Endothelial cell of umbilical vein (primary cell): ENCODE measurements around the gene PPP1R3G. TPM values are rescaled to one million over a fixed set of nuclear protein-coding genes. Genes with fewer than 3 reads are reported as not detected.

Source experiments
- BruUV-seq: library from RNA; stranded (reverse); fragments of 400-500 nt; replicated peaks from 2 replicates; lab custom pipeline; 2021; lab: Mats Ljungman, UMichigan
- CTCF ChIA-PET: fragments of 300-600, 350-600 bp; sonication (Branson Sonifier 250); formaldehyde crosslinking; loops from one replicate; lab custom pipeline; 2021; ENCODE audit warnings: antibody characterized with exemption, inconsistent platforms; lab: Charles Lee
- POLR2A ChIA-PET: fragments of 300-600, 350-600 bp; sonication (Branson Sonifier 250); formaldehyde crosslinking; loops from one replicate; lab custom pipeline; 2021; ENCODE audit warnings: antibody characterized with exemption, inconsistent platforms; lab: Charles Lee
- DNase-seq: peaks from one replicate; pipeline ENCODE4 v3.0.0-alpha.2; 2011; ENCODE audit warnings: low read depth, low spot score
- FAIRE-seq: peaks from 2 replicates; lab custom pipeline; 2011; peaks lifted over from hg19 to GRCh38; lab: Jason Lieb, UNC
- H2AFZ ChIP-seq: 2 replicates; pipeline ENCODE4 v1.6.0; 2012; ENCODE audit warnings: low read depth, low read length, control low read depth, inconsistent platforms
- H3K27ac ChIP-seq: 2 replicates; pipeline ENCODE4 v1.5.1; 2011; ENCODE audit warnings: low read depth, mild to moderate bottlenecking, control low read depth, low read length, moderate library complexity; ENCODE audit not compliant: insufficient read depth
- H3K27me3 ChIP-seq, 2 experiments: 2 replicates each; pipeline versions ENCODE4 v1.6.0 to v1.6.1; 2011; ENCODE audit warnings: low read length in 2 of 2, mixed read lengths in 1 of 2; ENCODE audit not compliant: control insufficient read depth in 2 of 2, insufficient read depth in 2 of 2
- H3K36me3 ChIP-seq, 2 experiments: 2 replicates in 1 of 2; 3 replicates in 1 of 2; pipeline ENCODE4 v1.5.1; 2011; ENCODE audit warnings: low read length in 2 of 2, mild to moderate bottlenecking in 1 of 2, moderate library complexity in 1 of 2; ENCODE audit not compliant: control insufficient read depth in 2 of 2, insufficient read depth in 2 of 2; ENCODE audit errors: extremely low read depth in 1 of 2
- H3K4me1 ChIP-seq: 3 replicates; pipeline ENCODE4 v1.5.1; 2011; ENCODE audit warnings: mild to moderate bottlenecking, low read length; ENCODE audit not compliant: control insufficient read depth, insufficient read depth; ENCODE audit errors: extremely low read depth
- H3K4me2 ChIP-seq: 2 replicates; pipeline ENCODE4 v1.6.1; 2011; ENCODE audit warnings: low read length, control low read depth, mixed read lengths; ENCODE audit not compliant: insufficient read depth
- H3K4me3 ChIP-seq, 3 experiments: fragments of 200-600 bp in 1 of 3; sonication (generic), shearing (Covaris generic) in 1 of 3; replicated peaks in 1 of 3; 2 replicates each; pipeline ENCODE4 v1.5.1; 2011 to 2016; ENCODE audit warnings: control low read depth in 3 of 3, low read length in 3 of 3, mild to moderate bottlenecking in 2 of 3, inconsistent platforms in 1 of 3, low read depth in 1 of 3, moderate library complexity in 1 of 3; ENCODE audit not compliant: insufficient read depth in 1 of 3
- H3K79me2 ChIP-seq: 2 replicates; pipeline ENCODE4 v1.6.0; 2012; ENCODE audit warnings: low read length, inconsistent platforms; ENCODE audit not compliant: control insufficient read depth, insufficient read depth
- H3K9ac ChIP-seq: replicated peaks from 2 replicates; pipeline ENCODE3; 2011; ENCODE audit warnings: low read length, control low read depth; ENCODE audit not compliant: insufficient read depth; ENCODE audit errors: extremely low read depth
- H3K9me1 ChIP-seq: replicated peaks from 3 replicates; pipeline ENCODE4 v1.6.0; 2011; ENCODE audit warnings: mild to moderate bottlenecking, low read length; ENCODE audit not compliant: control insufficient read depth, insufficient read depth; ENCODE audit errors: extremely low read depth
- H3K9me3 ChIP-seq: replicated peaks from 2 replicates; pipeline ENCODE4 v1.5.1; 2012; ENCODE audit warnings: low read length, inconsistent platforms; ENCODE audit not compliant: control insufficient read depth, insufficient read depth
- H4K20me1 ChIP-seq: replicated peaks from 2 replicates; pipeline ENCODE3; 2011; ENCODE audit warnings: mild to moderate bottlenecking, low read length; ENCODE audit not compliant: control insufficient read depth, insufficient read depth; ENCODE audit errors: extremely low read depth
- CTCF ChIP-seq, 2 donors: IDR thresholded peaks; 1 replicate in 1 of 2; 2 replicates in 1 of 2; pipeline ENCODE4 v1.5.1; 2011; ENCODE audit warnings: low read length in 2 of 2, mild to moderate bottlenecking in 2 of 2, moderate library complexity in 2 of 2, control low read depth in 1 of 2, inconsistent platforms in 1 of 2, low read depth in 1 of 2; ENCODE audit not compliant: insufficient read depth in 1 of 2; ENCODE audit errors: extremely low read depth in 1 of 2
- EZH2 ChIP-seq: IDR thresholded peaks from 2 replicates; pipeline ENCODE4 v1.6.1; 2012; ENCODE audit warnings: borderline replicate concordance, low read depth, mild to moderate bottlenecking, moderate library complexity, low read length, inconsistent platforms; ENCODE audit not compliant: severe bottlenecking
- FOS ChIP-seq: IDR thresholded peaks from 2 replicates; pipeline ENCODE4 v1.6.1; 2011; ENCODE audit warnings: mild to moderate bottlenecking, low read length, moderate library complexity, borderline replicate concordance; ENCODE audit not compliant: insufficient read depth
- GATA2 ChIP-seq: IDR thresholded peaks from 2 replicates; pipeline ENCODE4 v1.7.0; 2011; ENCODE audit warnings: low read depth, mild to moderate bottlenecking, moderate library complexity, mixed read lengths, low read length; ENCODE audit not compliant: insufficient read length, insufficient read depth
- JUN ChIP-seq: IDR thresholded peaks from 2 replicates; pipeline ENCODE4 v1.6.1; 2011; ENCODE audit warnings: borderline replicate concordance, low read depth; ENCODE audit not compliant: insufficient read length, insufficient read depth
- MAX ChIP-seq: IDR thresholded peaks from 2 replicates; pipeline ENCODE4 v1.6.1; 2011; ENCODE audit not compliant: insufficient read depth, insufficient read length
- MYC ChIP-seq: IDR thresholded peaks from one replicate; pipeline ENCODE4 v1.6.1; 2011; ENCODE audit warnings: mild to moderate bottlenecking, low read depth, low read length
- POLR2A ChIP-seq: IDR thresholded peaks from 2 replicates; pipeline ENCODE4 v1.6.1; 2012; ENCODE audit warnings: low read depth, mild to moderate bottlenecking, control low read depth, low read length
- POLR2AphosphoS5 ChIP-seq: IDR thresholded peaks from 2 replicates; pipeline ENCODE4 v1.6.1; 2012; ENCODE audit warnings: low read depth, mild to moderate bottlenecking, control low read depth, low read length, moderate library complexity; ENCODE audit not compliant: insufficient read depth
- dilution Hi-C: fragments of 300-500 bp; cut with MboI; formaldehyde crosslinking; loops from one replicate; pipeline ENCODE4 v1.15.0; 2019; ENCODE audit warnings: low sequenced_read_pairs; ENCODE audit not compliant: extremely low pct_ligation_motif_present
- intact Hi-C: fragments of 100-400 bp; cut with micrococcal nuclease; formaldehyde crosslinking; loops from one replicate; pipeline ENCODE4 v1.10.0; 2022
- polyA plus RNA-seq, 4 experiments: library from polyadenylated mRNA; depleted of rRNA in 3 of 4; stranded (reverse) in 3 of 4; unstranded in 1 of 4; fragments of >200 nt; gene quantifications; 2 replicates each; pipeline versions ENCODE4 v1.2.1 to v1.2.3, GENCODE V29; 2011 to 2012; ENCODE audit warnings: missing spikeins in 1 of 4
- total RNA-seq: library from RNA; stranded (reverse); gene quantifications from 2 replicates; pipeline ENCODE4 v1.2.3, GENCODE V29; 2021

Gene PPP1R3G
- total and polyA plus RNA-seq, 2 donors (not counting 3 experiments of a cell fraction or from before 2014, with no cell fraction given): 0.04 to 0.09 TPM

GRCh38 chr6:5108536-5109150 is 23.5 kb downstream of the PPP1R3G start:
- no peak for FAIRE-seq

More at GRCh38 chr6:5108536-5109150, 23.5 kb downstream of the PPP1R3G start:
- Histone ChIP-seq H3K79me2 (no peaks in the 10 kb centered on the region), H3K9me1 (no peaks in the 10 kb centered on the region), H2AFZ (no peak overlapping the region), H4K20me1 (no peaks in the 10 kb centered on the region), H3K27me3 (no peaks in the 10 kb centered on the region), H3K9ac (no peak overlapping the region), H3K27ac (no peak overlapping the region), H3K4me3 (no peak overlapping the region), H3K4me2 (no peak overlapping the region), H3K4me1 (no peaks in the 10 kb centered on the region), H3K9me3 (no peaks in the 10 kb centered on the region), H3K36me3 (no peaks in the 10 kb centered on the region)
- ChIA-PET CTCF (no interaction called here), POLR2A (no interaction called here)
- intact Hi-C loops: no loop called here
- dilution Hi-C loops: no loop called here
- no TSS peak for BruUV-seq
- no peak for DNase-seq
- TF ChIP-seq EZH2 (no peak), JUN (no peak), CTCF (IDR thresholded peaks at IDR 0.05; ENCODE audit: extremely low read depth in 1 of 2, insufficient read depth in 1 of 2, low read depth in 1 of 2, low read length in 2 of 2) (no peak), GATA2 (no peak), FOS (no peak), POLR2AphosphoS5 (no peak), POLR2A (no peak), MYC (no peak), MAX (no peak)
